Activated naive CD4-positive, alpha-beta T cell (primary cell): ENCODE data around the gene CACNA1I.

Source experiments
- DNase-seq, 4 experiments: peaks; one replicate each; lab custom pipeline; 2025; lab: John Stamatoyannopoulos, UW

Gene CACNA1I

DNA sequence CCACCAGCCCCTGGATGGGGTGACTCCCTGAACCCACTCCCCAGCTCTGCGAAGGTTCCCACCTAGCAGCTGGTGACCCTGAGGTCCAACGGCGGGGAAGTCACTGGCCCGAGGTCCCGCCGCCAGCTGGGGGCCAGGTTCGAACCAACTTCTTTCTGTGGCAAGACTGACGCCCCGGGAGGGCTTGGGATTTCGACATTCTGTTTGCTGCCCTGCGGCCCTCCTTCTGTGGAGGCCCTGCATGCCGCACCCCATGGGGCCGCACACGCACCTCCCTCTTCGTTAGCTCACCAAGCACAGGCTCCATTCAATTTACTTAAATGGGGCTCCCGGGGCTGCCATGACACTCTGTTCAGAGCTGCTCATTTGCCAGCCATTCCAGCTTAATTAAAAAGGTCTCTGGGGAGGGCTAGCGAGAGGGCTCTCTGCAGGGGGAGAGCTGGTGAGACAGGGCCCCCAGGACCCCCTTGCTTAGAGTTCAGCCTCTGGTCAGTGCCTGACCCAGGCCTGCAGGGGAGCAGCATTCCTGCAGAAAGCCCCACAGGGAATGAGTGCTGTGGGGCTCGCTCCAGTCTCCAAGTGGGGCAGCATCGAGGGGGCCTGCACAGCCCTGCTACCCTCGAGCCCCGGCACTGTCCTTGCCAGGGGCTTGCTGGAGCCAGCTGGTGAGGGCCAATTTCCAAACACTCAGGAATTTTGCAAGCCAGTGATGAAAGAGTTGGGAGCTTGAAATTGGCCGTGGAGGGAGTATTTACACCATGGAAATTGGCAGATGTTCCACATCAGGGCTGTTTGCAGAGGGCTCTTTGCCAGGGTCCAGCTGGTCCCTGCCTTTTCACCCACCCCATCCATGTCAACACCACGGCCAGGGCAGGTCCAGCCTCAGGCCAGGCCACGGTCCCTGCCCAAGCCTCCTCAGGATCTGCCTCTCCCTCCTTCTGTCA is 80.8 kb downstream of the CACNA1I start:
- DNase-seq: no peak

DNA sequence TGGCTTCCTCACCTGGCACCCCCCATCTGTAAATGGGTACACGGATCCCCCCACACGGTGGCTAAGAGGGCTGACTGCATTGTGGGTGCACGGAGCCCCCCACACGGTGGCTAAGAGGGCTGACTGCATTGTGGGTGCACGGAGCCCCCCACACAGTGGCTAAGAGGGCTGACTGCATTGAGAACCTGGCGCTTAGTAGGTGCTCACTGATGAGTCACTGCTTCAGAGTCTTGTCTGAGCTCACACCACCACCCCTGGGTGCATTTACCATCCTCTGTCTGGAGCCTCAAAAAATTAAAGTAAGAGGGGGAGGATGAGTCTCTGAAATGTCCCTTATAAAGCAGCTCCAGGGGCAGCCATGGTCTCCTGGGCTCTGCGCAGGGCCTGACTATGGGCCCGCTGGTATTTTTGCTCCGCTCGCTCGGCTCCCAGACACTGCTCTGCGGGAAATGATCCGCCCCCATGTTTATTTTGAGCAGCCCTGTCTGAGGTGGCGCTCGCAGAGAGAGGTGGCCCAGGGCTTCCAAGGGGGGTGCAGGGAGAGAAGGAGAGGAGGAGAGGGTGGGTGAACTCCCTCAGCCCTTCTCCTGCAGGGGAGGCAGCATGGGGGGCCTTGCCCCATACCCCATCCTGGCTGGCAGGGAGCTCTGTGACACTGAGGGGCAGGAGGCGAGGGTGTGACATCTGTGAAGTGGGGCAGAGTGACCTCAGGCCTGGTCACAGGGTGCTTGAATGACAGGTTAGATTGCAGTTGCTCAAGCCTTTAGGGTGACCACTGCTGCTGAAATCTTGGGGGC is 82.6 kb downstream of the CACNA1I start:
- DNase-seq: no peak

DNA sequence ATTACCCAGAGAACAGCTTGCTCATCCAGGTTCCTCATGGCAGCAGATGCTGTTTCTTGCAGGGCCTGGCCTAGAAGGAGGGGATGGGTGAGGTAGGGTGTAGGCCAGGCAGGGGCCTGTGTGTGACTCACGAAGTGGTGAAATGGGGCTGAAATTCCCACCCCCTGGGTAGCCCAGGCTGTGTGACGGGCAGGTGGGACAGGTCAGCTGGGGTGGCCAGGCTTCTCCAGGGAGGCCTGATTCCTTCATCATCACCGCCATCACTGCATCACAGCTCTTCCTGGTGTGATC is 83.2 kb downstream of the CACNA1I start:
- no peak for DNase-seq

DNA sequence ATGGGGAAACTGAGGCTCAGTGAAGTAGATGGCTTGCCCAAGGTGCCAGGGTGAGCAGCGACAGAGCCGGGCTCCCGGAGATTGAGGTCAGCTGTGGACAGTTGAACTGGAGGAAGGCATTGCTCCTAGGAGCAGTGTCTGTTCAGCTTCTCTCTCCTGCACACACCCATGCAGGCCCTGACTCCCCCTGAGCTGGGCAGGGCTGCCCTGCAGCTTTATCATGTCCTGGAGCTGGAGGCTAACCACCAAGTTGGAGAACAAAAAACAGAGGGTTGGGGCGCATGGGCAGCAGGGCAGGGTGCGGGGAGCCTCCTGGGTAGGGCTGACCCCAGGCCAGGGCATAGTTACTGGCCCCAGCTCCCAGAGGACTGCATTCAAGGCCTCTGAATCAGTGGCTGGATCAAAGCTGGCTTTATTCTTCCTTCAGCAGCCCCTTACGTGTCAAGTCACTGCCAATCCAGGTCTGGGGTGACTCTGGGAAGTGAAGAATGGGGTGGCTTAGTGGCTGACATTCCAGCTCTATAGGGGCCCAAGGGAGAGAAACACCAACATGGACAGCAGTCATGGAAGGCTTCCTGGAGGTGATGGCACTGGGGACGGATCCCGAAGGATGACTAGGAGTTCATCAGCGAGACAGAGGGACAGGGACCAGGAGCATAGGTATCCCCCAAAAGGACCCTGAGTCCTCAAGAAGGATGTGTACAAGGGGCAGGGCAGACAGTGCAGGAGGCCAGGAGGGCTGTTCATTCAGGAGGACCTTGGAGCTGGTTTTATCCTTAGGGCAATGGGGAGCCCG is 83.8 kb downstream of the CACNA1I start:
- DNase-seq: no peak

DNA sequence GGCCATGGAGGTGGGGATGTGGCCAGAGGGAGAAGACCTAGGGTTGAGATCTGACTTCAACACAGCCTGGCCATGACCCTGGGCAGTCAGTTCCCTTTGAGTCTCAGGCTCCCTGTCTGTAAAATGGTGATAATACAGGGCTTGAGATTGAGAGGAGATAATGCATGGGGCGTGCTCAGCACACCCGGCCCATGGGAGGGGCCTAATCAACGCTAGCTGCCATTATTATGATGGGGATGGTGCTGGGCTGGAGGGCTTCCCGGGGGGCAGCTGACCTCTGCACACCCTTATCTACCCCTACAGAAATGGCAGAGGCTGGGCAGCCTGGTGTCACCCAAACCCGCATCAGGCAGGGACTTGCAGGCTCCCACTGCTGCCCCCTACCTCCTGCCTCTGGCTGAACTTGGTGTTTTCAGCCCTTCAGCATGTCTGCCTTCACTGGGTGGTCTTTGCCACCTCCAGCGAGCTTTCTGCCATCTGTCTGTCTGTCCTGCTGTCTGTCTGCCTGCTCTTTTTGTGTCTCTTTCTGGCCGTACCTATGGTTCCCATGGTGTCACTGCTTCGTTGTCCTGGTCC is 84.5 kb downstream of the CACNA1I start:
- no peak for DNase-seq

DNA sequence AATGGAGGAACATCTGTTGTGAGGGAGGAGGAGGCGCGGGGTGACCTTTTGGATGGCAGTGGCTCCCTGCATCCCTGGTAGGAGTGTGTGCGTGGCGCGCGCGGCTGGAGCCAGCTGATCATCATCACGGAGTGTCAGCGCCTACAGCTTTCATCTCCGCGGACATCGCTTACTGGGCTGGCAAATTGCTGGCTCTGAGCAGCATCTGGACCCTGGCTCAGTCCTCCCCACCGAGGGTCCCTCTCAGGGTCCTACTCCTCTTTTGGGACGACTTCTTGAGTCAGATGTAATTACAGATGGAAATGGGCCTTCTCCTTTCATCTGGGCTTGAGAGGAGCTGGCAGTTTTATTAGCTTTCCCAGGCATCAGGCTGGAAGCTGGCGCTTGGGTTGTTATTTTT is 85.3 kb downstream of the CACNA1I start:
- no peak for DNase-seq

DNA sequence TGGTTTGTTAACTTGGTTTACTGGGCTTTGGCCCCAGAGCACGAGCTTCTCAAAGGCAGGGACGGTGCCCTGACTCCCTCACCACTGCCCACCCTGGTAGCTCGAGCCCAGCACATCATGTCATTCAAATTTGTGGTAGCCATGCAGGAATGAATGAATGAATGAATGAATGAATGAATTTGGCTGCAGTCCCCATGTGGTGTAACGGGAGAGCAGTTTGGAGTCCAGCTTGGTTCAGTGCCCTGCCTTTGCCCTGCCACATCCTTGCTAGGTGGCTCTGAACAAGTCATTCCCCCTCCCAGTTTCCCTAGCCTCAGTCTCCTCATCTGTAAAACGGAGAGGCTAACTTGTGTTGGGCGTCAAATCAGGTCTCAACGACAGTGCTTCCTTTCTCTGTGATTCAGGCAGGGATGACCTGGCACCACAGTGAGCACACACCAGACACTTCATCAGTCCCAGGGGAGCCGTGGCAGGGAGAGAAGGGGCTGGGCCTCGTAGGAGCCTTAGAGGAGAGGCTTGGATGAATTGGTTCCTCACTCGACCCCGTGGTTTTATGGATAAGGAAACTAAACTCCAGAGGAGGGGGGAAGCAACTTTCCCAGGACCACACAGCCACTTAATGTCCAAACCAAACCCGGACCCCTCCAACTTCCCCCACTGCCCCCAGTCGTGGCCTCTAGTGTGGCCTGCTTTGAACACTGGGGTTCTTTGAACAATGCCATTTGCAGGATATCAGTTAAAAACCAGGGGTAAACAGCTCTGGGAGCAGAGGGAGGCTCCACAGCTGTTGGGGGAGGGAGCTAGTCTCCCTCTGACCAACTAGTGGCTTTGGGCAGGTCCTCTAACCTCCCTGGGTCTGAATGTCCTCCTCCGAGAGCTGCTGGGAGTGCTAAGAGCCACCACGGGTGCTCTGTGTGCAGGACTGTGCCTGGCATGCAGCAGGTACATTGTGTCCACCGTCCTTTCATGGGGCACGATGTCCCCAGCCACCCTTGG is 86.2 kb downstream of the CACNA1I start:
- no peak for DNase-seq

DNA sequence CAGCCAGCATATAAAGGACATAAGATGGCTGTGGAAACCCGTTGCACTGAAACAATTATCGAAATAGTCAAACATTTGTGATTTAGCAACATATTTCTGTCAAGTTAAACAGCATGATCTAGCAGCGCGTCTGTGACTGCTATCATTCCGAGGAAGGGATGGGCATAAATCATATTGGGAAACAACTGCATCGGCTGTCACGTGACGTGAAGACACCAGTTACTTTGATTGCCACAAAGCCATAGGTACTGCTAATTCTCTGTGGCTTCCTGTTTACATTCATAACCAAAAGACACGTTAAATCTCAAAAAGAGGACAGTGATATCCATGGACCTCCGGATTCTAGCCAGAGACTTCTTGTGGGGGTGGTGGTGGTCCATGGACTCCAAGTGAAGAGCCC is 87.8 kb downstream of the CACNA1I start:
- DNase-seq: no peak

DNA sequence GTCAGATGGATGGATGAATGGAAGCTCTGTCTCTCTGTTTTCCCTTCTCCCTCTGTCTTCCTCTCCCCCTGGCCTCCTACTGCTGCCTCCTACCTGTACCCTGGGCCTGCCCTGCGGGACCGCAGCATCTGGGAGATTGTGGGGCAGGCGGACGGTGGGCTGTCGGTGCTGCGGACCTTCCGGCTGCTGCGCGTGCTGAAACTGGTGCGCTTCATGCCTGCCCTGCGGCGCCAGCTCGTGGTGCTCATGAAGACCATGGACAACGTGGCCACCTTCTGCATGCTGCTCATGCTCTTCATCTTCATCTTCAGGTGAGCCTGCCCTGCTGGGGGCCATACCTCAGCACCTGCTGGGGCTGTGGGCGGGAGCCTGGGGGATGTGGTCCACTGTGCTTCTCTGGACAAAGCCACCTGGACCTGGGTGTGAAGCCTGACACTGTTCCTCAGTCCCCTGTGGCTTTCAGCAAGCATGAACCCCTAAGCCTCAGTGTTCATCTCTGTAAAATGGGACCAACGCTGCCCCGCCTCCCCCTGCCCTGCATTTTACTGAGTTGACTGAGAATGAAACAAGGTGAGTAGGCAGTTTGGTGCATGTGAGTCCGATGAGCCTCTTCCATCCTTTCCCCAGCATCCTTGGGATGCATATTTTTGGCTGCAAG is 88.4 kb downstream of the CACNA1I start:
- DNase-seq: no peak

DNA sequence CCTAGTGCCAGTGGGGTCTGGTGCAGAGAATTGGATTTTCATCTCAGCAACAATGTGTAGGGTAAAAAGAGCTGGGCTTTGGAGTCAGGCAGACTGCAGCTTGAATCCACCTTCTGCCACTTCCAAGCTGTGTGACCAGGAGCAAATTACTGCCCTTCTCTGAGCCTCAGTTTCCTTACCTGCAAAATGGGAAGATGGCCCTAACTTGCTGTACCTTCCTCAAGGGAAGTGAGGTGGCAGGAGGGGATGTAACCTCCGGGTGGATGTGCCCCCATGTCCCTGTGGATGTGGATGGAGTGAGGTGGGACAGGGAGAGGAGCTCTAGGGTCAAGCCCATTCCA is 90.9 kb downstream of the CACNA1I start:
- DNase-seq: no peak

DNA sequence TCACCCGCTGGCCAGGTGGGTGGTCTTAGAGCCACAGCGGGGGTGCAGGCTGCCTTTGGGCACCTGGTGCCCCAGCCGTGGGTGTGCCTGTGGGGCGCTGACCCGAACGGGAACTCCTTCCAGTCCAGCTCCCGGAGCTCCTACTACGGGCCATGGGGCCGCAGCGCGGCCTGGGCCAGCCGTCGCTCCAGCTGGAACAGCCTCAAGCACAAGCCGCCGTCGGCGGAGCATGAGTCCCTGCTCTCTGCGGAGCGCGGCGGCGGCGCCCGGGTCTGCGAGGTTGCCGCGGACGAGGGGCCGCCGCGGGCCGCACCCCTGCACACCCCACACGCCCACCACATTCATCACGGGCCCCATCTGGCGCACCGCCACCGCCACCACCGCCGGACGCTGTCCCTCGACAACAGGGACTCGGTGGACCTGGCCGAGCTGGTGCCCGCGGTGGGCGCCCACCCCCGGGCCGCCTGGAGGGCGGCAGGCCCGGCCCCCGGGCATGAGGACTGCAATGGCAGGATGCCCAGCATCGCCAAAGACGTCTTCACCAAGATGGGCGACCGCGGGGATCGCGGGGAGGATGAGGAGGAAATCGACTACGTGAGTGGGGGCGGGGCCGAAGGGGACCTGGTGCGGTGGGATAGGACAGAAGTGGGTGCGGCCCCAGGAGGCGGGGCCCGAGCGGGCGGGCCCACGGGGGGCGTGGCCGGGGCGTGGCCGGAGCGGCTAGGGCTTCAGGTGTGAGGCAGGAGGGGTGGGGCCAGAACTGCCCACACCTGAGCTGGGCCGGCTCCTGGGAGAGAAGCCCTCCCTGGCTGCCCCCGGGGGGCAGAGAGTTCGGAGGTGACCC is 91.5 kb downstream of the CACNA1I start:
- peak; percentile 25 to 85 (median 61) for DNase-seq

DNA sequence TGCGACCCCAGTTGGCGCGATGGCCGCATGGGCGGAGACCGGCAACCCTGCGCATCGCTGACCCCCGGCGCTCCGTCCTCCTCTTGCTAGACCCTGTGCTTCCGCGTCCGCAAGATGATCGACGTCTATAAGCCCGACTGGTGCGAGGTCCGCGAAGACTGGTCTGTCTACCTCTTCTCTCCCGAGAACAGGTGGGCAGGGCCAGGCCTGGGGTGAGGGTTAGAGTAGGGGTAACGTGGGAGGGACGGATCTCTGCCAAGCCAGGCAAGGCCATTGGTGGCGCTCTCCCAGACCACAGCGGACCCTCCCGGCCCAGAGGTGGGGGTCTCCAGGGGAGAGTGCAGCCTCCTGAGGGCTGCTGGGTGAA is 92.1 kb downstream of the CACNA1I start:
- no peak for DNase-seq

DNA sequence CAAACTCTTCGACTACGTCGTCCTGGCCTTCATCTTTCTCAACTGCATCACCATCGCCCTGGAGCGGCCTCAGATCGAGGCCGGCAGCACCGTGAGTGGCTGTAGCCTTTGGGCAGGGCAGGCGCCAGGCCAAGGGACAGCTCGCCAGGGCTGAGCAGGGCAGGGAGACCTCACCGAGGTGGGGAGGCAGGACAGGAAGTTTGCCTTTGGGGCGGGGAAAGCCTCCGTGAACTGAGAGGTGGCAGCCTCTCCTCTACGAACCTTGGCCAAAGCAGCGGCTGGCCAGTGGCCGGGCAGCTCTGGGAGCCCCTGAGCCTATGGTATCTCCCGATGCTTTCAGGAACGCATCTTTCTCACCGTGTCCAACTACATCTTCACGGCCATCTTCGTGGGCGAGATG is 93.2 kb downstream of the CACNA1I start:
- DNase-seq: no peak

DNA sequence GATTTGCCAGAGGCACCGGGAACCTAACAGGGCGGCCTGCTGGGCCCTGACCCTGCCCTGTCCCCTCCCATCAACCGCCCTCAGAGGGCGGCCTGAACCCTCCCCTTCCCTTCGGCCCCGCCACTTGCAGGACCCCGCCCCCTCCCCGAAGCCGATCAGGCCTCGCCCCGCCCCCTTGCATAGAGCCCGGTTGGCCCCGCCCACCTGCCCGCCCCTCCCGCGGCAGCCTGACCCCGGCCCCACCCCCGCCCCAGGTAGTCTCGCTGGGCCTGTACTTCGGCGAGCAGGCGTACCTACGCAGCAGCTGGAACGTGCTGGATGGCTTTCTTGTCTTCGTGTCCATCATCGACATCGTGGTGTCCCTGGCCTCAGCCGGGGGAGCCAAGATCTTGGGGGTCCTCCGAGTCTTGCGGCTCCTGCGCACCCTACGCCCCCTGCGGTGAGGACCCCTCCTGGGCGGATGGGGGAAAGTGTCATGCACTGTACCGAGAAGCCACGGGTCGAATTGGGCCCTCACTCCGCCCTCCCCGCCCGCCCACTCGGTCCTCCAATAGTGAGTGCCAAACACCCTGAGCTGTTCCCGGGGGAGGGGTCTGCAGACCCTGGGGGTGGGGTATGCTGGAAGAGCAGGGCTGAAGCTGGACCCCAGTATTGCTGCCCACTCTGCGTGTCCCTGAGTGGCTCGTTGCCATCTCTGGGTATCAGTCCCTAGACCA is 94.1 kb downstream of the CACNA1I start:
- peak in 1 of 4 experiments; percentile 51 for DNase-seq

DNA sequence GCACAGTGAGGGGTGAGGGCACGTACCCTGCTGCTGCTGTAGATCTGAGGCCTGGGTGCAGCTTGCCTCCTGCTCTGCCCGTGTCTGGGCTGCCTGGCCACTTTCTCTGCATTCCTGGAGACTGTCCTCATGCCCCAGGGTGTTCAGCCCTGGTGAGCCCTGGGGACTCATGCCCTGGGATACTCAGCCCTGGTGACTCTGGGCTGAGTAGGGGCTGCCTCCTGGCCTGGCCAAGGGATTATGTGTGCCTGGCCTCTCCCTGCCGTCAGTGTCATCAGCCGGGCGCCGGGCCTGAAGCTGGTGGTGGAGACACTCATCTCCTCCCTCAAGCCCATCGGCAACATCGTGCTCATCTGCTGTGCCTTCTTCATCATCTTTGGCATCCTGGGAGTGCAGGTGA is 94.7 kb downstream of the CACNA1I start:
- DNase-seq: no peak

DNA sequence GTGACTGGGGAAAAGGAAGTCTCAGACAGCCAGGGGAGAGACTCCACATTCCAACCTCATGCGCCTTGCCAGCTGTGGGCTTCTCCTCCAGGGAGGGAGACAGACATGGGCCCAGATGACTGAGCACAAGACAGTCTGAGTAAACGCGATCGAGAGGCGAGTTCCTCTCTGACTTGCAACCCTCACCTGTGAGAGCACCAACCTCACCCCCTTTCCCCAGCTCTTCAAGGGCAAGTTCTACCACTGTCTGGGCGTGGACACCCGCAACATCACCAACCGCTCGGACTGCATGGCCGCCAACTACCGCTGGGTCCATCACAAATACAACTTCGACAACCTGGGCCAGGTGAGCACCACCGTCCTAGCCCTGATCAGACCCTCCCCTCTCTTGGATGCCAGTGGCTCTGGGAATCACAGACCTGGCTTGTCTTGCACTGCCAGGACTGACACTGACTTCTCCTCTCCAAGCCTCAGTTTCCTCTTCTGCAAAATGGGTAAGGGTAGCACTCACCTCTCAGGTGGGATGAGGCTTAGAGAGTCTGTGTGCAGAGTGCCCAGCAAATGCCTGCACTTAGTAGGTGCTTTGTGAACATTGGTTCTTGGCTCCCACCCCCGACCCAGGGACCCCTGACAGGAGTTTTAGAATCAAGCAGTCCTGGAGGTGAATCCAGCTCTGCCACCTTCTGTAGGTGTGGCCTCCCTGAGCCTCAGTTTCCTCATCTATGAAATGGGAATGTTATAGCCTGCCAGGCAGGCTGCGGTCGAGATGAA is 95.3 kb downstream of the CACNA1I start:
- no peak for DNase-seq

DNA sequence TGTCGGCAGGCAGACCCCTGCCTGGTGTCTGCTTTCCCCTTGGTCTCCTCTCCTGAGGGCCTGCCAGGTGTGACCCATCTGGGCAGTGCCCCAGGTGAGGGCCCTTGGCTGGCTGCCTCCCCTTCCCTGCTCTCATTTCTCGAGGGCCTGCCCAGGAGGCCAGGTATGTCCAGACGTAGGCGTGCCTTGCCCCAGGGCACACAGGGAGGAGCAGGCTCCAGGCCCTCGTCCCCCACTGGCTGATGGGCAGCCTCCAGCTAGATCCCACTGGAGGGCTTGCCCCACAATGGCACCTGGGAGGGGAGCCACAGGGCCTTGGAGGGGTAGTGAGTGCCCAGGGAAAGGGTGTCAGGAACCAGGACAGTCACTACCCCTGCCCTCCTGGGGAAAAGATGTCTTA is 95.9 kb downstream of the CACNA1I start:
- DNase-seq: no peak

DNA sequence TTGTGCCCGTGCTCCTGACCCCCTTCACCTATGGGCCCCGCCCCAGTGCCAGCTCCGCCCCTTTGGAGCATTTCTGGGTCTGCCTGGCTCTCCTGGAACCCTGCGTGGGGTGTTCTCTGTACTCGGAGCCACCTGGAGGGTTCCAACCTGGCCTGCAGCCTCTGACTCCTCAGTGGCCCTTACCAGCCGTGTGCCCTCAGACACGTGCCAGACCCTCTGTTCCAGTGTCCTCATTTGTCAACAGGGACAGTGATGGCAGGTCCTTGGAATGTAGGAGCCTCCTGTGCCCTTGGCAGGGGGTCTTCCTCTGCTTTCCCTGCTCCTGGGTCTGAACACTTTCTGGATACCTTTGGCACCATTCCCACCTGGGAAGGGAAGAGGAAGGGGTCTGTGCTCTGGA is 96.4 kb downstream of the CACNA1I start:
- DNase-seq: no peak
